GM18951 (cell line): ENCODE results near the gene LGALS3.

Source experiments
- POLR2A ChIP-seq: IDR thresholded peaks from 4 replicates; pipeline ENCODE4 v1.6.1; 2011; ENCODE audit warnings: mild to moderate bottlenecking; ENCODE audit not compliant: insufficient read length, insufficient read depth; ENCODE audit errors: extremely low read depth
- in situ Hi-C: fragments of 300-500 bp; cut with MboI; formaldehyde crosslinking; loops from one replicate; pipeline ENCODE4 v1.12.0; 2022; ENCODE audit warnings: low sequenced_read_pairs, mixed read lengths, inconsistent platforms; ENCODE audit not compliant: unreplicated experiment

Gene LGALS3

GRCh38 chr14:55103005-55103640 is 25.9 kb upstream of the LGALS3 start:
- in situ Hi-C loops, result no loop called here
- TF ChIP-seq POLR2A, result peak; percentile 42

DNA sequence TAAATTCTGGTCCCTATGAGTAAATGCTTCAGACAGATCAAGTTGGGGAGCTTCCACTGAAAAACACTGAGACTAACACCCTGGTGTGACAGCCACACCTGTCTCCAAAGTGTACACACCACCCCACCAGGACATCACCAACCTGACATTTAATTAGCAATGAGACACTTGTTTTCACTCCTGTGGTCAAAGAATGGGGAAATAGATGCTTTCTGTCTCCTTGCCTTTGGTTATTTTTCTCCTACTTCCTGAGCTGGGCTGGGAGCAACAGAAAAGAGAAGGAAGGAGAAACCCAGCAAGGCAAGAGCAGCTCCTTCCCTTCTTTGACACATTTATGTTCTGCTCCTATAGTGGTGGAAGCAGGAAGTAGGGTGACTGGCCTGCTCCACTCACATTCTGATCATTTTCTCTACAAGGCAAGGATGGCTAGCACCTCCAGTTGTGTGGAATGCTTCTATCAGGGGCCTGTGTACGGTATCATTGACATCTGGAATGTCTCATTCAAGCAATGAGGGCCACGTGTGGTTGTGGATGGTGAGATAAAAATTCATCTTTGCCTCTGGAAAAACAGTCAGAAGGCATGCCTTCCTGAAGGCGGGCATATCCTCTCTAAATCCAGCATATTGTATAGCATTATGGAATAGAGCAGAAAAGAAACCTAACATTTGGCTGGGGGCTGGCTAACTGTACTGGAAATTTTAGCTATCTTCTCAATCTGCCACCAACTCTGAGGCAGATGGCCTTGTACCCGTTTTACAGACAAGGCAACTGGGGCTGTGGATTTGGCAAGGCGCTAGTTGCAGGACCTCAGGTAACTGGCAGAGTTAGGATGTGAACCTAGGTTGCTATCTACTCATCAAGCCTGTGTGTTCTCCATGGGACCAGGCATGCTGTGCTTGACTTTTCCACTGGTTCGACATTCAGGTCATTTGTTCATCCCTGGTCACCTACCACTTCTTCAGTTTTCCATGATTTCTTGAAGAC is 24.8 kb upstream of the LGALS3 start:
- no peak for TF ChIP-seq POLR2A
- in situ Hi-C loops, result no loop called here

GRCh38 chr14:55105991-55106390 is 23.1 kb upstream of the LGALS3 start:
- no peak for TF ChIP-seq POLR2A
- in situ Hi-C loops, result no loop called here

DNA sequence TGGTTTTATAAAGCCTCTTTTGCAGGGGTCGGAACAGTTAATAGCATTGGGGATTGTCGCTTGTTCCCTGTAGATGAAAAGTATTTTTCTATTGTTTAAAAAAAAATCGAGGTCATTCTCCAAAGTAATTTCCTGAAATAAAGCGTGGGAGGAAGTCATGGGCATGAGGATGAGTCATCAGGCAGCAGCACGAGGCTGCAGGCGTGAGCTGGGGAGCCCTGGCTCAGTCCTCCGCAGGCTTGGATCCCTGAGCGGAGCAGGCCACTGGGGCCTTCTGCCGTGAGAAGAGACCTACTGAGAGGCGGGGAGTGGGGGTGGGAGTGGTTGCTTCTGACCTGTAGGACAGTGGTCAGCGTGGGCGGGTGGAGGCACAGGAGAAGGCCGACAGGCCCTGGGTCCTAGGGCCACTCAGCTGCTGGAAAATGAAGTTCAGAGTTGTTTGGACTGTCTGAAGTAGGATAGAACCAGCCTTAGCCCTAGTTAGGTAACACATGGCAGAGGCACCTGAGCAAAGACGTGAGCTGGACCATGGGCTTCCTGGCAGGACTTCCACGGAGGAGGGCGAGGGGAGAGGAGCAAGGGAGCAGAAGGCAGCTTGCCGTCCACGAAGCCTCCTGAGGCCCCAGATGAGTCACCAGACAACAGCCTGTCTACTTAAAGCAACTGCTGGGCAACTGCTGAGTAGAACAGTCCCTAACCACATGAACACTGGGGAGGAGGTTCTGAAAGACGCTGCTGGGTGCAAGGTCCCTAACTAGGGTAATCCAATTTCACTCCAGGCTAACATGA is 21.1 kb upstream of the LGALS3 start:
- no peak for TF ChIP-seq POLR2A
- in situ Hi-C loops, result no loop called here

DNA sequence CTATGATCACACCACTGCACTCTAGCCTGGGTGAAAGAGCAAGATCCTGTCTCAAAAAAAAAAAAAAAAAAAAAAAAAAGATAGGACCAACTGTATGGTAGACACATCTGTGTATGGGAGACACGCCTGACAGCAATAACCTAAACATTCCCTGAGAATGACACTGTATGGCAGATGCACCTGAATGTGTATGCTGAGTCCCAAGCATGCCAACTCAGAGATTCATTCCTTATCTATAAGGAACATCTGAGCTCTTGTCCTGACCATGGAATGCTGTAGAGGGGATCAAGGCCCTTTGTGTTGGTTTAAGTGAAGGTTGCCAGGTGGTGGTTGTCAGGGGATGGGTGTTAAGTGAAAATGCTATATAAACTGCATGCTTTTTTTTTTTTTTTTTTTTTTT is 19.2 kb upstream of the LGALS3 start:
- in situ Hi-C loops, result no loop called here
- no peak for TF ChIP-seq POLR2A

GRCh38 chr14:55111122-55111708 is 17.8 kb upstream of the LGALS3 start:
- TF ChIP-seq POLR2A, result no peak

DNA sequence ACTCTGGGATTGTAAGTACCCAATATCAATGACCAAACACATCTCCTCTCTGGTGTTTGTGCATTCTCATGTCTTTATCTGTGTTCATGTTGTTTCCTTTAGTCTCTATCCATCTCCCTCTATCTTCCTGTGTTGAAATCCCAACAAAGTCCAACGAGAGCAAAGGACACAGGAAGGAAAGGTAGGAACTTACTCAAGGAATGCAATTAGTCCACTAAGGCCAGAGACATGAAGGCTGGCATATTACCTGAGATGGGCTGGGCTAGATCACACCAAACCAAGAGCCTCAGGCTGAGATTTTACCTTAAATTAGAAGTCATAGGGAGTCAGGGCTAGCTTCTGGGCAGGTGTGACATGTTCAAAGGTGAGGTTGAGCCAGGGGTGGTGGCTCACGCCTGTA is 14.3 kb upstream of the LGALS3 start:
- in situ Hi-C loops, result no loop called here

More at GRCh38 chr14:55111122-55111708, 17.8 kb upstream of the LGALS3 start:
- in situ Hi-C loops, result no loop called here

DNA sequence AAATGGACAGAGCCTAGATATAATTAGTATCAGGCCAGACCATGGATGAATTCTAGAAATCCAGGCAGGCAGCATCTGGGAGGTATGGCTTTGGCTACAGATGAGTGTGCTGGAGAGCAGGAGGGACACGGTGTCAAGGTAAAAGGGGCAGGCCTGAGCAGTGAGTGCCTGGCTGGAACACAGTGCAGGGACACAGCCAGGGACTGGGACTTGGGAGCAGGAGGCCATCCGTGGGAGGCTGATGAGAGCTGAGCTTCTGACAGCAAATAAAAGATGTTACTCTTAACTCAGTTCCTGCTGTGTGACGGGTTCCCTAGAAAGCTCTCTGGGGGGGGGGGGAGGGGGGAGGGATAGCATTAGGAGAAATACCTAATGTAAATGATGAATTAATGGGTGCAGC is 13.6 kb upstream of the LGALS3 start:
- in situ Hi-C loops, result no loop called here
- no peak for TF ChIP-seq POLR2A

More for the DNA sequence above, 14.3 kb upstream of the LGALS3 start:
- no peak for TF ChIP-seq POLR2A

GRCh38 chr14:55115861-55116245 is 13.2 kb upstream of the LGALS3 start:
- in situ Hi-C loops, result no loop called here
- TF ChIP-seq POLR2A, result no peak

DNA sequence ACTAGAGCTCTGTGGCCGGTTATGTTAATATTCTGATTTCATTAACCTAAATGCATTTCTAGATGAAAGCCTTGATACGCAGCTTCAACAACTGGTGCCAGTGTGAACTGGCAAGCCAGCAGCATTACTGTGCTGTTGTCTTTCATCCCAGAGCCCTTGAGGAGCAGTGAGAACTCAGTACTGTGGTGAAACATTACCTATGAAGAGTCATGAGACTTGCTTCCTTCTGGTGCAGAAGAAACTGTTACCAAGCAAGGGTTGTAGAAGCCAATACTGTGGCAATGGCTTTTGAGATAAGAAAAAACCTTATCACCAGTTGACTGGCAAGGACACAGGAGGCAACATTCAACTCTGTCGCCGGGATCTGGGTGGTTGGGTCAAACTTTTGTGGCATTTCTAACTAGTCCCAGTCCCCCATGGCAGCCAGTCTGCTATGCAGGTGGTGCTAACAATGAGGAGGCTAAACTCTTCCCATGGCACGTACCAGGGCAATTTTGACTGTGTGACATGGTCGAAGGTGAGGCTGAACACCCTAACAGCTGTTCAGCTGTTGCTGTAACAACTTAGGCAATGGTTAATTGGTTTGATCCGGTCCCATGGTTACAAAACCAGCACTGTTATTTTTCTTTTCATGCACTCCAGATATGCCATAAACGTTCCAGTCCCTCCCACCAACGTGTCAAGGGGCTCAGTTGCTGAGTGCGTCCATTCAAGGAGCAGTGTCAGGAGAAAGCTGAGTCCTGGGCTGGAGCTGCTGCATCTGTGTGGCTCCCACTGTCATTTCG is 12.6 kb upstream of the LGALS3 start:
- in situ Hi-C loops, result no loop called here
- TF ChIP-seq POLR2A, result no peak

GRCh38 chr14:55117803-55118441 is 11.1 kb upstream of the LGALS3 start:
- in situ Hi-C loops, result no loop called here
- TF ChIP-seq POLR2A, result no peak

DNA sequence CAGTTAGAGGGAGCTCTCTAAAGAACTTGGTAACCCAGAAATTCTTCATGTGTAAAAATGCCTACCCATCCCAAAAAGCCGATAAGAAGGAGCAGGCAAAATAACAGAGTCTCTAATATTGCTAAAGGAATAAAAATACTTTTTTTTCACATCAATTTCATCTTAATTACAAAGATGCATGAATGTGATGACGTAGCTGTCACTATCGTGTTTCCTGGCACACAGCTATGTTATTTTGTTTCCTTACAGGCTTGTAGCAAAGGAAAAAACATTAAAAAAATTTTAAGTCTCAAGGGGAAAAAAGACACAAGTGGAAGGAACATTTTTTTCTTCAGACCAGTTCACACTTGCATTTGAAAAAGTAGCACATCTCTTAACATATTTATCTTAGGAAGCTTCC is 10.3 kb upstream of the LGALS3 start:
- no peak for TF ChIP-seq POLR2A
- in situ Hi-C loops, result no loop called here
